ENCODE results near the gene MDFIC. TPM values are rescaled to one million over a fixed set of nuclear protein-coding genes. Genes with fewer than 3 reads are reported as not detected.
A peak's percentile ranks its signal among the peaks of the same experiment; 100 is the strongest.

The MDFIC gene
- total and polyA plus RNA-seq, 4 donors, result 3.2 to 6.6 (median 5.3) TPM

GRCh38 chr7:115007751-115008150, 85.9 kb downstream of the MDFIC start:
- no peak overlapping the region for H3K27ac ChIP-seq (ENCODE audit: low read depth in 1 of 2, low read length in 2 of 2)
- H3K4me3 ChIP-seq (ENCODE audit: low read depth in 1 of 3, low read length in 3 of 3), result no peak overlapping the region
- TF ChIP-seq YY1 (IDR thresholded peaks at IDR 0.05), result no peak
- TF ChIP-seq CTCF (IDR thresholded peaks at IDR 0.05; ENCODE audit: low read depth, low read length, missing input control), result no peak
- no peak for TF ChIP-seq JUND (IDR thresholded peaks at IDR 0.05)
- no peak overlapping the region for H3K9ac ChIP-seq (ENCODE audit: low read depth in 1 of 2, low read length in 2 of 2)
- peaks cover 0 to 4% (median 0%) of the 10 kb centered on the region in 4 donors for H3K36me3 ChIP-seq (ENCODE audit: control insufficient read depth in 4 of 4, insufficient read depth in 3 of 4, low read depth in 1 of 4, low read length in 3 of 4)
- H3K9me3 ChIP-seq (ENCODE audit: control insufficient read depth in 4 of 4, low read length in 3 of 4), result no peaks in the 10 kb centered on the region
- no peak for DNase-seq (ENCODE audit: low spot score)
- no peaks in the 10 kb centered on the region for H3K27me3 ChIP-seq (ENCODE audit: control insufficient read depth in 4 of 4, insufficient read depth in 4 of 4, low read length in 3 of 4)
- H3K4me1 ChIP-seq (ENCODE audit: control insufficient read depth in 4 of 4, insufficient read depth in 4 of 4, low read length in 3 of 4), result peaks cover 0 to 7% (median 4%) of the 10 kb centered on the region in 4 donors
- WGBS, result 90% methylated on average over 7 of the region's 7 CpGs

- H3K4me3 ChIP-seq (ENCODE audit: low read depth in 1 of 3, low read length in 3 of 3), result no peak overlapping the region
- no peak for DNase-seq (ENCODE audit: low spot score)
- no peaks in the 10 kb centered on the region for H3K27me3 ChIP-seq (ENCODE audit: control insufficient read depth in 4 of 4, insufficient read depth in 4 of 4, low read length in 3 of 4)
- peak overlapping the region in 1 of 2 donors; percentile 1 for H3K27ac ChIP-seq (ENCODE audit: low read depth in 1 of 2, low read length in 2 of 2)
- no peak overlapping the region for H3K9ac ChIP-seq (ENCODE audit: low read depth in 1 of 2, low read length in 2 of 2)
- peaks cover 0 to 4% (median 0%) of the 10 kb centered on the region in 4 donors for H3K36me3 ChIP-seq (ENCODE audit: control insufficient read depth in 4 of 4, insufficient read depth in 3 of 4, low read depth in 1 of 4, low read length in 3 of 4)
- H3K9me3 ChIP-seq (ENCODE audit: control insufficient read depth in 4 of 4, low read length in 3 of 4), result no peaks in the 10 kb centered on the region
- WGBS, result 83% methylated on average over 8 of the region's 8 CpGs
- TF ChIP-seq TAF1 (conservative IDR thresholded peaks at IDR 0.05) (no peak), ATF3 (IDR thresholded peaks at IDR 0.05) (no peak), YY1 (IDR thresholded peaks at IDR 0.05) (no peak), MAX (IDR thresholded peaks at IDR 0.05) (no peak), CTCF (IDR thresholded peaks at IDR 0.05; ENCODE audit: low read depth, low read length, missing input control) (no peak), RAD21 (IDR thresholded peaks at IDR 0.05) (no peak), SP1 (IDR thresholded peaks at IDR 0.05) (no peak), ZBTB33 (IDR thresholded peaks at IDR 0.05) (no peak), JUND (IDR thresholded peaks at IDR 0.05) (no peak), GABPA (IDR thresholded peaks at IDR 0.05 in 1 of 2, conservative IDR thresholded peaks at IDR 0.05 in 1 of 2) (no peak), NR2F2 (IDR thresholded peaks at IDR 0.05) (no peak), REST (IDR thresholded peaks at IDR 0.05) (no peak), HNF4A (conservative IDR thresholded peaks at IDR 0.05) (no peak), RXRA (IDR thresholded peaks at IDR 0.05) (no peak), HNF4G (IDR thresholded peaks at IDR 0.05) (no peak), FOXA2 (IDR thresholded peaks at IDR 0.05) (no peak), FOXA1 (IDR thresholded peaks at IDR 0.05) (no peak), EGR1 (IDR thresholded peaks at IDR 0.05; ENCODE audit: low read depth in 2 of 2) (no peak)
- H3K4me1 ChIP-seq (ENCODE audit: control insufficient read depth in 4 of 4, insufficient read depth in 4 of 4, low read length in 3 of 4), result peaks cover 0 to 7% (median 4%) of the 10 kb centered on the region in 4 donors
Observed at GRCh38 chr7:115008465-115009114, 86.7 kb downstream of the MDFIC start.

Data from liver (tissue), 9 donors.